GM21515 (cell line): ENCODE results near the gene RILP.

ENCODE experiments used
- ATAC-seq: cut with Tn5 transposase; IDR thresholded peaks from one replicate; pipeline ENCODE4 v1.9.1; 2021; ENCODE audit not compliant: unreplicated experiment

Gene RILP

GRCh38 chr17:1648173-1648962 is 1.3 kb downstream of the RILP start:
- peak; percentile 3 for ATAC-seq

GRCh38 chr17:1647802-1648171 is 1.9 kb downstream of the RILP start:
- no peak for ATAC-seq

- ATAC-seq, result no peak
These were observed 3.3 kb downstream of the RILP start for GRCh38 chr17:1646199-1646875.

DNA sequence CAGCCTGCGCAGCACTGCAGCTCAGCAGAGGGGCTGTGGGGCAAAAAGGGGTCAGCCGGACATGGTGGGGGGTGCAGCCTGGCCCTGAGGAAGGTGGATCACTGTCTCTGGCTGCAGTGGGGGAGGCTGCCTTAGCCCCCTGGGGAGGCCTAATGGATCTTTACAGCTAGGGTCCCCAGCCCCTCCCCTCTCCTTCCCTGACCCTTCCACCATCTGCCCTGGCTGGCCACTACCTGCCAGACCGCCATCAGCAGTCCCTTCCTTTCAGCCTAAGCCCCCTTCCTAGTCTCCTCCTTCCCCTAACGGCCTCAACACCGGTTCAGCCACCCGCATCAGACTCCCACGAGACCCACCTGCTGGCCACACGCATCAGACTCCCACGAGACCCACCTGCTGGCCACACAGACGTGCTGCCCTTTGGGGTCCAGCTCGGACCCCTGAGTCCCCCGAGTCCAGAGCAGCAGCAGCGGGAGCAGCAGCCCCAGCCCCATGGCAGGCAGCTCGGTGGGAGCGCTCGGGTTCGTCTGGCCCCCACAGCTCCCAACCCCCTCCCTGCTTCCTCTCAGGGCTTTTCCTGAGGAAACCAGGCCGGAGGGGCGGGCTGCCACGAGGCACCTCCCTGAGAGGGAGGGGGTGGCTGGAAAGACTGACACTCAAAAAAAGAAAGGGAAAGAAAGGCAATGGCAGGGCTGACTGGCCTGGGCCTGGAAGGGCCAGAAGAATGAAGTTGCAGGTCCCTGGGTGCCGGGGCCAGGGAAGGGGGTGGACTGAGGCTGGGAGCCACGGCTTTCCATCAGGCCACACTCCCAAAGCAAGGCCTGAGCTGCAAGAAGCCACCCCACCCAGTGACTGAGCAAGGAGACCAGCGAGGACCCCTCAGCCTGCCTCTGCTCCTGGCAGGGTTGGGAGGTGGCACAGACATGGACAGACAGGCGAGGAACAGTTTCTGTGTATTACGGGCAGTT is 4.2 kb downstream of the RILP start, which contains the start of gene SCARF1:
SCARF1 (minus strand) TSS at position 526 of the 965 bp plus-strand sequence; CDS start at position 491, 35 bp downstream.
- no peak for ATAC-seq

DNA sequence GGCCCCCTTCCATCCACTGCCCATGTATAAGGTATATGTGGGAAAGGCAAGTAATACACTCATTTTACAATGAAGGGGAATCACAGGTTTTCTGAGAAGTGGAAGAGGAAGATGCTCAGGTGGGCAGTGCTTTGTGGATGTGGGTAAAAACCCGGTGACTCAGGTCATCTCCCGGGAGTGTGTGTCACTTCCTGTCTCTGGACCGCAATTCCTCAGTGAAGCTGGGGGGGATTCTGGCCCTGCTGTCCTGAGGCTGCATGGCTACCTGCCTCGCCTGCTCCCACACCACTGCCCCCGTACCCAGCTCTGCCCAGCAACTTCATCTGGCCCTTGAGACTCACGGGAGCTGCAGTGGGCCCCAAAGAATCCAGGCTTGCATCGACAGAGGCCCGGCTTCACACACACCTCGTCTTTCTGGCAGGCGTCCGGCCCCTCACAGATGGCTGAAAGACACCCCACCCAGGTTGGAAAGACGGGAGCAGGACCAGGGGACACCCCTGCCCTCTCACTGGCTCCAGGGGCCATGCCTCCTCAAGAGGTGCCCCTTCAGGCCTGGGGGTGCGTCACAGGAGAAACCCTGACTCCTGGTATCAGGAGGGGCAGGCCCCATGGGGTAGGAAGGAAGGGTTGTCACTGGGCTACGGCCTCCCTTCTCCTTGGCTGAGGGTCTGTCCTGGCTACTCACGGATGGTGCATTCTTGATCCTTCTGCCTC is 5.0 kb downstream of the RILP start:
- ATAC-seq, result no peak

DNA sequence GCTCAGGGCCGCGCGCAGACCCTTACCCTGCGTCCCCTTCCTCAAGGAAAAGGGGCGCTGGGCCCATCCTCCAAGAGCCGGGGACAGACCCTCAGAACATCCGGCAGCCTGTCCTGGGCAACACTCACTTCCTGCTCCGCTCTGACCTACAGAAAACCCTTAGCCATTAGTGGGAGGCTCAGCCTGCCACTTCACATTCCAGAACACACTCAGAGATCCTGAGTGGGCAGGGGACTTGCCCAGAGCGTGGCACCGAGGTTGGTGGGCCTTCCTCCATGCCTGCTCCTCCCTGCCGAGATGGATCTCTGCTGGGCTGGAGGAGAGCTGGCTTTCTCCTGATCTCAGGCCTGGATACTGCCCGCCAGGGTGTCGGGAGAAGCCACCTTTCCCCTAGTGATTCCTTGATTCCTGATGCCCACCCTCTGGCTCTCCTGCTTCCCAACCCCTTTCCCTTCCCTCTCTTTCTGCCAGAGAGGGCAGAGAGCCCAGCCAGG is 5.6 kb downstream of the RILP start:
- ATAC-seq, result no peak

DNA sequence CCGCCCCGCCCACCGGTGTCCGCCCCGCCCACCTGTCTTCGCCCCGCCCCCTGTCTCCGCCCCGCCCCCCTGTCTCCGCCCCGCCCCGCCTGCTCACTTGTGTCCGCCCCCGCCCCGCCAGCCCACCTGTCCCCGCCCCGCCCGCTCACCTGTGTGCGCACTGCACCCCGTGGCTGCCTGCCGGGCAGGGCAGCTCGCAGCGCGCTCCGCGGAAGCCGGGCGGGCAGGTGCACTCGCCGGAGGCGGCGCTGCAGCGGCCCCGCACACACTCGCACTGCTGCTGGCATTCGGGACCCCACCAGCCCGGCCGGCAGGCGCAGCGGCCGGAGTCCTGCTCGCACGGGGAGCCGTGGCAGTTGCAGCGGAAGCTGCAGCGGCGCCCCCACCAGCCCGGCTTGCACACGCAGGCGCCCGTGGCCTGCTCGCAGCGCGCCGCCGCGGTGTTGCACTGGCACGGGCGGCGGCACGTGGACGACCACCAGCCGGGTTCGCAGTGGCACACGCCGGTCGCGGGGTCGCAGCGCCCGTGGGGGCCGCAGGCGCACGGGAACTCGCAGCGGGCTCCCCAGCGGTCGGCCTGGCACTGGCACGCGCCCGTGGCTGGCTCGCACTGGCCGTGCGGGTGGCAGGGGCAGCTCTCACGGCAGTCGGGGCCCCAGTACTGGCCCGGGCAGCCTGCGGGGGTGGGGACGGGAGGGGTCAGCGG is 6.2 kb downstream of the RILP start:
- ATAC-seq, result no peak

DNA sequence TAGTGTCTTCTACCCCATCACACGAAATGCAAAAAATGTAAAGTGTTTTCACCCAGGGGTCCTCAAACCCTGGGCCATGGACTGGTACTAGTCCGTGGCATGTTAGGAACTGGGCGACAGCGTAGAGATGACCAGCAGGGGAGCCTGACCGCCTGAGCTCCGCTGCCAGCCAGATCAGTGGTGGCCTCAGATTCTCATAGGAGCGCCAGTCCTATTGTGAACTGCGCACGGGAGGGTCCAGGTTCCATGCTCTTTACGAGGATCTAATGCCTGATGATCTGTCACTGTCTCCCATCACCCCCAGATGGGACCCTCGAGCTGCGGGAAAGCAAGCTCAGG is 8.6 kb downstream of the RILP start:
- ATAC-seq, result no peak

DNA sequence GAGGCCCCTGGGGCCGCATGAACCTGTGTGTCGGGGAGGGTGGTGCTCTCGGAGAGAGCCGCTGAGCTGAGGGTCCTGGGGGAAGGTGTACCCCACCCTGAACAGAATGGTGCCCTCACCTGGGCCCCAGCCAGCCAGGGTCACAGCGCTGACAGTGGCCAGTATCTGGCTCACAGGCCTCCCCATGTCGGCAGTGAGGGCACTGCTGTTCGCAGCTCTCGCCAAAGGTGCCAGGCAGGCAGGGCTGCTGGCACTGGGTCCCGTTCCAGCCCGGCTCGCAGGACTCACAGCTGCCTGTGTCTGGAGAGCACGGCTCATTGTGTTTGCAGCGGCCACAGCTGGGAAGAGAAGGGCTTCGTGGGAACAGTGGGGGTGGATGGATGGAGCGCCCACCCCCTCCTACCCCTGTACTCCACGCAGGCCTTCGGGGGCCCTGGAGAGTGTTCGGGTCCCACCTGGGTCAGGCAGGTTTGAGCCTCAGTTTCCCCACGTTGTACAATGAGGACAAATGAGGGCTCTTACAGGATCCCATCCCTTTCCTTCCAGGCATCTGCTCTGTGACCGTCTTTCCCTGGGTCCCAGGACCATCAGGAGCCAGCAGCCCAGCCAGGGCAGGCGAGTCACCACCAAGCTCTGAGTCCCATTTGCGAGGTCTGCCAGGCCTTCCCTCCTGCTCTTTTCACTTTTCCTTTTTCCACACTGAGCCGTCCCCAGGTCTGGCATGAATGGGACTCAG is 9.2 kb downstream of the RILP start:
- no peak for ATAC-seq

GRCh38 chr17:1639549-1640180 is 10.0 kb downstream of the RILP start:
- ATAC-seq, result no peak

GRCh38 chr17:1638624-1639300 is 10.9 kb downstream of the RILP start:
- no peak for ATAC-seq

DNA sequence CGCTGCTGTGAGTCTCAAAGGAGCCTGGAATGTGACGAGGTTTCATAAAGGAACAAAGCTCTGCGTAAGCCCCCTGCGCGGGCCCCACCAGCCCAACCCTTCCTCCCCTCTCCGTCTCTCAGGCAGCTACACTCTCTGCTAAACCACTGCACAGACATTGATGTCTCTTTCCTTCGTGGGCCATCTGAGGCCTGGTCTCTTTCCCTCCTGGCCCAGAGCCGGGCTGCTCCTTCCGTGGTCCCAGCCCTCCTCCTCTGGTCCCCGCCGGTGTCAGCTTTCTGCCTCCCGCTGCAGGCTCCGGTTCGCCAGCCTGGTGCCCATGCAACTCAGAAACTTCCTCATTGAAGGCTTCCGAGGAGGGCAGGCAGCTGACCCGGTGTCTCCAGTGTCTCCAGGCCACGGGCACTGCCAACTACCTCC is 11.5 kb downstream of the RILP start:
- ATAC-seq, result no peak

DNA sequence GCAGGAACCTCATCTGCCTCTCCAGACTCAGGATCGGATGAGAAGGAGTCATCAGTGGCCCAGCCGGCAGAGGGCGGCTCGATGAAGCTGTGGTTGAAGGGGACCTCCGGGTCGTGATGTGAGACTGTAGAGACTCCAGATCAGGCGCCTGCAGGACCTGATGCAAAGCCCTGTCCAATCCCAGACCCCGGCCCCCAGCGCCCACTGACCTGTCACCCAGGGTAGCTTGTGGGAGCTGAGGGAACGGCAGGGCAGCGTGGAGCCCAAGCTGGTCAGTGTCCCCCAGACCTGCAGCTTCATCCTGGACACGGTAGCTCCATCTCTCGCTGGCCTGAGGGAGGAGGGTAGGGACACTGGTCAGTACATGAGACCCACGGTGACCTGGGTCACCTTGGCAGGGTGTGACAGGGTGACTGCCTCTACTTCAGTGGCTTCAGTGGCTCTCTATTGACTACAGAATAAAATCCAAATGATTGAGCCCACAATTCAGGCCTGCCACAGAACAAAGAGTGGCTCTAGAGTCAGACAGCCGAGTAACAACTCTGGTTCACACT is 12.9 kb downstream of the RILP start:
- no peak for ATAC-seq

GRCh38 chr17:1635675-1636465 is 13.8 kb downstream of the RILP start:
- no peak for ATAC-seq

DNA sequence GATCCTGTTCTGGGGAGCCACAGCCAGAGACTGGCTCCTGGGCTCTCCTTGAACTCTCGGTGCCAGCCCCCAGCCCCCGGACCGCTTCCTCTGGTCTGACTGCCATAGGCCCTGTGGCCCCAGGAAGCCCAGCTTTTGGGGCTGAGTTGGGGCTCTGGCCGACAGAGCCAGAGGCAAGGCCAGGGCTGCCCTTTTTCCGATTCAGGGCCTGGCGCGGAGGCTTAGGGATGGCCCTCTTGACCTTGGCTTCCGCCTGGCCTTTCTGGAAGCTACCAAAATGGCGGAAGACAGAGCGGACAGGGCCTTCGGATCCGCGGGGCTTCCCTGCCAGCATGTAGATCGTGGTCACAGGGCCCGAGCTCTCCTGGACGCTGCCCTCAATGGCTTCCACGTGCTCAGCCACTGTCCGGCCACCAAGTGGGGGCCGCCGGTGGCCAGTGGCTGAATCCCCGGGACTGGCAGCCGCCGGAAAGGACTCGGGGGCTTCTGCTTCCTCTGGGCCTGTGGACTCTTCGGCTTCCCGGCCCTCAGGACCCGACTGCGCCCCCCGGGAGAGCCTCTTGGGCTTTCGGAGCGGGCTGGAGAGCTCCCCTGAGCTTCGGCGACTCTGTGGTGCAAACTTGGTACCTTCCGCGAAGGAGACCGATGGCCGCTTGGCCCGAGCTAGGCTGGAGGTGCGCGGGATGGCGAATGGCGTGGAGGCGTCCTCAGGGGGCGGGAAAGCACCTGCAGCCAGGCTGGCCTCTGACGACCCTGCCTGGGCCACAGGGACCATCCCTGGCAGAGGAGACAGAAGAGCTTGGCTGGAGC is 14.6 kb downstream of the RILP start:
- no peak for ATAC-seq

DNA sequence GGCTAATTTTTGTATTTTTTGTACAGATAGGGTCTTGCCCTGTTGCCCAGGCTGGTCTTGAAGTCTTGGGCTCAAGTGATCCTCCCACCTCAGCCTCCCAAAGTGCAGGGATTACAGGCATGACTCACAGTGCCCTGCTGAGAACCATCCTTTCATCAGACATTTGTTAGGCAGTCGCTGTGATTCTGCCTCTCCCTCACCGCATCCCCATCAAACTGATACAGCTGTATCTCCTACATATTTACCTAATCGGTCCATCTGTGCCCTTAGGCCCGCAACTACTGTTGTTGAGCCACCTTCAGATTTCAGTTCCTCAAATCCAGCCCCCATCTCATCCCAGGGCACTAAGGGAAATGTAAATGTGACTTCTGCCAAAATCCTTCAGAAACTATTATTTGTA is 19.0 kb downstream of the RILP start:
- no peak for ATAC-seq
